Peyer's patch (tissue), 4 donors: ENCODE results near the gene PRKCA. TPM values are rescaled to one million over a fixed set of nuclear protein-coding genes. Genes with fewer than 3 reads are reported as not detected.

Experiments used
- DNase-seq, 3 donors: peaks; one replicate each; pipeline ENCODE4 v3.0.0-alpha.2; 2017 to 2019
- H3K27ac ChIP-seq, 4 donors: fragments of 200-600 bp; sonication (generic); one replicate each; pipeline ENCODE4 v1.5.1; 2016 to 2019
- H3K27me3 ChIP-seq, 2 donors: fragments of 200-600 bp; sonication (generic); one replicate each; pipeline ENCODE4 v1.5.1; 2019
- H3K36me3 ChIP-seq, 3 donors: fragments of 200-600 bp; sonication (generic); one replicate each; pipeline ENCODE4 v1.5.1; 2016 to 2019
- H3K4me1 ChIP-seq, 4 donors: fragments of 200-600 bp; sonication (generic); one replicate each; pipeline ENCODE4 v1.5.1; 2016 to 2019
- H3K4me3 ChIP-seq, 4 donors: fragments of 200-600 bp; sonication (generic); 1 replicate in 3 of 4; 2 replicates in 1 of 4; pipeline ENCODE4 v1.5.1; 2016 to 2019; ENCODE audit warnings: mild to moderate bottlenecking in 1 of 4
- H3K9me3 ChIP-seq, 4 donors: fragments of 200-600 bp; sonication (generic); one replicate each; pipeline ENCODE4 v1.5.1; 2016 to 2019; ENCODE audit warnings: mild to moderate bottlenecking in 1 of 4
- POLR2A ChIP-seq, 2 donors: fragments of 450-650 bp; IDR thresholded peaks; one replicate each; pipeline ENCODE4 v1.5.1; 2017; ENCODE audit warnings: antibody characterized with exemption in 2 of 2, mild to moderate bottlenecking in 2 of 2, moderate library complexity in 2 of 2
- total RNA-seq, 4 donors: library from RNA; depleted of rRNA; stranded (reverse); fragments of >200 nt; gene quantifications; one replicate each; pipeline ENCODE4 v1.1.0, GENCODE V29; 2016
- TF ChIP-seq, protein P1 (sequence below), 6 experiments: fragments of 450-650 bp in 4 of 6; fragments of 200-600 bp in 2 of 6; sonication (generic) in 1 of 6; IDR thresholded peaks; one replicate each; pipeline ENCODE4 v1.5.1; 2017 to 2019; ENCODE audit warnings: antibody characterized with exemption in 6 of 6, mild to moderate bottlenecking in 3 of 6, moderate library complexity in 1 of 6

Gene PRKCA
- total RNA-seq, 4 donors from 2014 or later, result 32.2 to 47.0 (median 43.5) TPM

GRCh38 chr17:66518108-66518507 is 215.7 kb downstream of the PRKCA start:
- Histone ChIP-seq H3K36me3 (no peaks in the 10 kb centered on the region), H3K27ac (no peak overlapping the region), H3K27me3 (no peaks in the 10 kb centered on the region), H3K4me1 (no peaks in the 10 kb centered on the region), H3K4me3 (no peak overlapping the region), H3K9me3 (no peaks in the 10 kb centered on the region)
- no peak for TF ChIP-seq POLR2A (IDR thresholded peaks at IDR 0.05)
- TF ChIP-seq, protein P1, sequence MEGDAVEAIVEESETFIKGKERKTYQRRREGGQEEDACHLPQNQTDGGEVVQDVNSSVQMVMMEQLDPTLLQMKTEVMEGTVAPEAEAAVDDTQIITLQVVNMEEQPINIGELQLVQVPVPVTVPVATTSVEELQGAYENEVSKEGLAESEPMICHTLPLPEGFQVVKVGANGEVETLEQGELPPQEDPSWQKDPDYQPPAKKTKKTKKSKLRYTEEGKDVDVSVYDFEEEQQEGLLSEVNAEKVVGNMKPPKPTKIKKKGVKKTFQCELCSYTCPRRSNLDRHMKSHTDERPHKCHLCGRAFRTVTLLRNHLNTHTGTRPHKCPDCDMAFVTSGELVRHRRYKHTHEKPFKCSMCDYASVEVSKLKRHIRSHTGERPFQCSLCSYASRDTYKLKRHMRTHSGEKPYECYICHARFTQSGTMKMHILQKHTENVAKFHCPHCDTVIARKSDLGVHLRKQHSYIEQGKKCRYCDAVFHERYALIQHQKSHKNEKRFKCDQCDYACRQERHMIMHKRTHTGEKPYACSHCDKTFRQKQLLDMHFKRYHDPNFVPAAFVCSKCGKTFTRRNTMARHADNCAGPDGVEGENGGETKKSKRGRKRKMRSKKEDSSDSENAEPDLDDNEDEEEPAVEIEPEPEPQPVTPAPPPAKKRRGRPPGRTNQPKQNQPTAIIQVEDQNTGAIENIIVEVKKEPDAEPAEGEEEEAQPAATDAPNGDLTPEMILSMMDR (IDR thresholded peaks at IDR 0.05), result no peak
- DNase-seq, result no peak

DNA sequence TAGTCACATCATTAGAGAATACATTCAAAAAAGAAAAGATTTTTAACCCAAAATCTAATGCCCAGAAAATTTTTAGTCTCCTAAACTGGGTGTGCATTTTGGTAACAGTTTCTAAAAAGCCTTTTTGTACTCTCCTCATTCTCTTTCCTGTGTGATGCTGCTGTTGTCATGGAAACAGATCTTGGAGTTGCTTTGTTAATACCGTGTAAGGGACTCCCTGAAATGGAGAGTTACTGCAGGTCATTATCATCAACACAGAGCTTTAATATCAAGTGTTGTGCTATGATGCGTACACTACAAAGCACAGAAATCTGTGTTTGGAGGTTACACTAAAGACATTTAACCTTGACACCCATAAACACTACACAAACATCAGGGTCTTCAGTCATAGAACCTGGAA is 216.3 kb downstream of the PRKCA start:
- Histone ChIP-seq H3K4me1 (peaks cover 0 to 5% (median 0%) of the 10 kb centered on the region in 4 donors), H3K36me3 (no peaks in the 10 kb centered on the region), H3K27ac (no peak overlapping the region), H3K4me3 (no peak overlapping the region), H3K9me3 (no peaks in the 10 kb centered on the region), H3K27me3 (no peaks in the 10 kb centered on the region)
- TF ChIP-seq, protein P1 (IDR thresholded peaks at IDR 0.05), result no peak
- no peak for TF ChIP-seq POLR2A (IDR thresholded peaks at IDR 0.05)
- DNase-seq, result no peak

DNA sequence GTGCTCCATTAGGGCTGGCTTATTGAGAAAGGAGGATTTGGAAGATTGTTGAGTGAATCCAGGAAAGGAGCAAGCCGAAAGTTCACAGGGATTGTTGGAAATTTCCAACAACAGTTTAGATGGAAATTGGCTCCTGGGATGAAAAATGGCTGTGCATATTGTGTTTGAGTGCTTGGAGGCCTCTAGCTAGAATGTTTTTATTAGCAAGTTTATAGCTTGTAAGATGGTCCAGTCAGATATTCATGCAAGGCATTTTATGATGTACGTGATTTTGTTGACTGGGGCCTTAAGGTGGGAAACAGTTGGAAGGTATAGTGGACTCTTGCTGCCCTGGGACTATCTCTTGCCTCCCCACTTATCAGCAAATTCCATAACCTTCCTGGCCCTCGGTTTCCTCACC is 216.7 kb downstream of the PRKCA start:
- no peak overlapping the region for H3K4me3 ChIP-seq
- no peaks in the 10 kb centered on the region for H3K27me3 ChIP-seq
- no peaks in the 10 kb centered on the region for H3K9me3 ChIP-seq
- TF ChIP-seq, protein P1 (IDR thresholded peaks at IDR 0.05), result no peak
- no peak for TF ChIP-seq POLR2A (IDR thresholded peaks at IDR 0.05)
- no peaks in the 10 kb centered on the region for H3K36me3 ChIP-seq
- peaks cover 0 to 10% (median 0%) of the 10 kb centered on the region in 4 donors for H3K4me1 ChIP-seq
- no peak overlapping the region for H3K27ac ChIP-seq
- DNase-seq, result no peak

GRCh38 chr17:66520999-66521398 is 218.6 kb downstream of the PRKCA start:
- Histone ChIP-seq H3K27me3 (no peaks in the 10 kb centered on the region), H3K27ac (no peak overlapping the region), H3K4me1 (peaks cover 0 to 10% (median 0%) of the 10 kb centered on the region in 4 donors), H3K36me3 (no peaks in the 10 kb centered on the region), H3K4me3 (no peak overlapping the region), H3K9me3 (no peaks in the 10 kb centered on the region)
- TF ChIP-seq, protein P1 (IDR thresholded peaks at IDR 0.05), result no peak
- no peak for TF ChIP-seq POLR2A (IDR thresholded peaks at IDR 0.05)
- DNase-seq, result no peak

- H3K27me3 ChIP-seq, result no peaks in the 10 kb centered on the region
- no peaks in the 10 kb centered on the region for H3K9me3 ChIP-seq
- no peak overlapping the region for H3K4me3 ChIP-seq
- peak overlapping the region in 1 of 4 donors; percentile 7 for H3K27ac ChIP-seq
- TF ChIP-seq POLR2A (IDR thresholded peaks at IDR 0.05), result no peak
- TF ChIP-seq, protein P1 (IDR thresholded peaks at IDR 0.05), result no peak
- H3K4me1 ChIP-seq, result peaks cover 0 to 10% (median 0%) of the 10 kb centered on the region in 4 donors
- no peak for DNase-seq
- H3K36me3 ChIP-seq, result no peaks in the 10 kb centered on the region
Observed at GRCh38 chr17:66522591-66523272, 220.3 kb downstream of the PRKCA start.
